Muscle of arm (tissue), 12 donors: ENCODE measurements around the gene FXYD3. TPM values are rescaled to one million over a fixed set of nuclear protein-coding genes. Genes with fewer than 3 reads are reported as not detected.

Source experiments
- DNase-seq: peaks from one replicate; pipeline ENCODE4 v3.0.0-alpha.2; 2013
- polyA plus RNA-seq, 12 donors: library from polyadenylated mRNA; unstranded; fragments of 120-200 nt; gene quantifications; one replicate each; pipeline ENCODE4 v1.2.1, GENCODE V29; 2013; ENCODE audit not compliant: insufficient read length in 12 of 12

Gene FXYD3
- polyA plus RNA-seq, 12 donors, result 0.26 to 316 (median 1.2) TPM; not detected in 2

DNA sequence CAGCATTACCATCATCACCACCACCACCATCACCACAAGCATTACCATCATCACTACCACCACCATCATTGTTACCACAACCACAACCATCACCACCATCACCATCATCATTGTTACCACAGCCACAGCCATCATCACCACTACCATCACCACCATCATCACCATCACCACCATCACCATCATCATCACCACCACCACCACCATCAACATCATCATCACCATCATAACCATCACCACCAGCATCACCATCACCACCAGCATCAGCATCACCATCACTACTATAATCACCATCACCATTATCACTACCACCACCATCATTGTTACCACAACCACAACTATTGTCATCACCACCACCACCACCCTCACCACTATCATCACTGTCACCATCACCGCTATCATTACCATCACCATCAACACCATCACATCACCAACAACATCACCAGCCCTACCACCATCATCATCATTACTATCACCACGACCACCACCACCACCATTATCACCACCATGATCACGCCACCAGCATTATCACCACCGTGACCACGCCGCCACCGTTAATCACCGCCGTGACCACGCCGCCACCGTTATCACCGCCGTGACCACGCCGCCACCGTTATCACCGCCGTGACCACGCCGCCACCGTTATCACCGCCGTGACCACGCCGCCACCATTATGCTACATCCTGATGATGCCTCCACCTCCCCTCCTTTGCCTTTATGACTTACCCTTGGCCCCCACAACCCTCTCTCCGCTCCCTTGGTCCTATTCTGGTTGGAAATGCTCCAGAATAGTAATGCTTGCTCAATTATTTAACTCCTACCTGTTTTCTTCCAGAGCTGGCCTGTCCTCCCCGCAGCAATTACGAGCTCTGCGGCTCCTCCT lies 10.0 kb upstream of the FXYD3 start:
- no peak for DNase-seq

DNA sequence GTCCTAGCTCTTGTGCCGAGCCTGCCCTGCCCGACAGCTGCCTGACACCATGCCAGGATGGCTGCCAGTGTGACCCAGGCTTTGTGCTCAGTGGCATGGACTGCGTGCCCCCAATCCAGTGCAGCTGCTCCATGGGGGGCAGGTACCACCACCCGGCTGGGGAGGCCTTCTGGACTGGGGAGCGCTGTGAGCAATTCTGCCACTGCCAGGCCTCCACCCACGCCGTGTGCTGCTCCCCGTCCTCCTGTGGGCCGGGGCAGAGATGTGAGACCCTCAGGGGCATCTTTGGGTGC lies 9.4 kb upstream of the FXYD3 start:
- no peak for DNase-seq

DNA sequence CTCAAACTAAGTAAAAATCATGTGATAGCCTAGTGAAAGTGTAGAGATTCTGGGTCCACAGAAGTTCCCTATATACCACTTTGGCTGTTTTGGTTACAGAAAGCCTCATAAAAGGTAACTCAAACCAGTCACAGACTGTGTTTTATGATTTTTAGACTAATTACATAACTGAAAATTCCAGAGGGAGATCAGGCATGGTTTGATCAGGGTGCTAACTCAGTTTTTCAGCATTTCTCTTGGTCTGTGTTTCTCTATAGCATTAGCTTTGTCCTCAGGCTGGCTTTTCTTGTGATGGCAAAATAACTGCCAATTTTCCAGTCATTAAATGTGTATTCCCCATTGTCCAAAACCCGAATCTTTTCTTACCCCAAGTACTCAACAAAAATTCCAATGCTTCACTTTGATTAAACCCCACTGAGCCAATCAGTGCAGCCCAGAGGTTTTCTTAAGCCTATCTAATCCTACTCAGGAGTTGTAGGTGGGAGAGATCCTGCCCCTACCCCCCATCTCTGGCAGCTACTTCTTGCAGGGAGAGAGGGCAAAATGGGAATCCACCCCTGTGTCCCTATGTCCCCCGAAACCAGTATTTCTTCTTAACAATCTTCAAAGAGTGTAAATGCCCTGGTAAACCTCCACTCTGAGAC lies 8.6 kb upstream of the FXYD3 start:
- DNase-seq, result no peak

DNA sequence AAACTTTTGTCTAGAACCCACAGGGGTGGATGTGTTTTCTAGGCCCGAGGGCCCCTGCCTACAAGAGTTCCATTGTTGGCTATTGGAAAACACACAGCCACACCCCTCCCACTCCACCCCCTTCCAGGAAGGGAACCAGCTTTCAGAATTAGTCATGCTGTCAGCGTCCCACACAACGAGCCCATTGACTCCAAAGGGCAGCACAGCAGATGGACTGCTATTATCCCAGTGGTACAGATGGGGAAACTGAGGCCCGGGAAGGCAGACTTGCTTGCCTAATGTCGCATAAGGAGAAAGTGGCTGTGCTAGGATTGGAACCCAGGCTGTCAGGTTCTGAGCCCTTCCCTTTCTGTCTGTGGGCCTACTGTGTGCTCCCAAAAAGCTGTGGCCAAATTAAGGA lies 8.1 kb upstream of the FXYD3 start:
- DNase-seq, result no peak

DNA sequence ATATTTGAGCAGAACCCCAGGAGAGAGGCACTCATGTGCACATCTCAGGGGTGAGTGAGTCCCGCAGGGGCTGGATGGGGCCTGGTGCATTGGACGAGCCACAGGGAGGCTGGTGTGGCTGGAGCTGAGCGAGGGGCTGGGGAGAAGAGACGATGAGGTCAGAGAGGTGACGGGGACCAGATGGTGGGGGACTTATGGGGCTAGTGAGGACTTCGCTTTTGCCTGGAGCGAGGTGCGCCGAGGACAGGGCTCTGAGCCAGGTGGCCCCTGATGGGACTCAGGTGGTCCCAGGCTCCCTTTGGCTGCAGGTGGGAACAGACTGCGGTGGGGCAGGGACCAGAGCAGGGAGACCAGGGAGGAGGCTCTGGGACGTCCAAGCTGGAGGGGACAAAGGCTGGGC lies 6.9 kb upstream of the FXYD3 start:
- DNase-seq, result no peak

DNA sequence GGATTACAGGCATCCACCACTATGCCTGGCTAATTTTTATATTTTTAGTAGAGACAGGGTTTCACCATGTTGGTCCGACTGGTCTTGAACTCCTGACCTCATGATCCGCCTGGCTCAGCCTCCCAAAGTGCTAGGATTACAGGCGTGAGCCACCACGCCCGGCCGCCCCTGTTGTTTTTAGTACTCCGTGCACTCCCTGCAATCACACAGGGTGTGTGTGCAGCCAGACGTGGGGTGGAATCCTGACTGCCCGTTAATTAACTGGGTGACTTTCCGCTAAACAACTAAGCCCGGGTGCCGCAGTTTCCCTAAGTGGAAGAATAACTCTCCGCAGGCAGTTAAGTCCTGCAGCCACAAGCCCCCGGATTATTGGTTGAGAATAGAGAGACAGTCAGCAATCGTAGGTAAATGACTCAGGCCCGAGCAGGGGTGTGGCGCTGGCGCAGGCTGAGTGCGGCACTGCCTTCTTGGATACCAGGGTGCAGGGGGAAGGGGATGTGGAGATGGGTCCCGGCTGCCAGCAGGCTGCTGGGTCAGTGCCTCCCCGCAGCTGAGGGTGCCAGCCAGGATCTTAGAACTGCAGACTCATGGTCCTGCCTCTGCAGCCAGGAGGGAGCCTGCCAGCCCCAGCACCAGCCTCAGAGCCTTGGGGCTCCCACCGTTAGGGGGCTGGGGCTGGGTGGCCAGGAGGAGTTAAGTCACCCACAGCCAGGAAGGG lies 6.1 kb upstream of the FXYD3 start:
- no peak for DNase-seq

DNA sequence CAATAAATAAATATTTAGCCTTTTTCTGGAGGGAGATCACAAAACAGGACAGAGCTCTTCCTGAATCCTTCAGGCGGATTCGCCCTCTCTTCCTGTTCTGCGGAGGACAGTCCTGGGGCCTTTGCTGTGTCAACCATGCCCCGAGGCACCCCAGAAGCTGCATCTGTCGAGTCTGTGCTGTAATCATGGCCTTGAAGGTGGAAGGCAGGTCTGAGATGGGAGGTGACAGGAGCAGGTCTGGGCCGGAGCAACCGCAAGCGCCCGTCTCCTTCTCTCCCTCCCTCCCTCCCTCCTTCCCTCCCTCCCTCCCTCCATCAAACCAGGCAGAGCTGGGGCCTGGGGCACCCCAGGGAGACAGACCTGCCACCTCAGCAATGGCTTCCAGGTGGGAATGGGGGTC lies 4.6 kb upstream of the FXYD3 start:
- no peak for DNase-seq

DNA sequence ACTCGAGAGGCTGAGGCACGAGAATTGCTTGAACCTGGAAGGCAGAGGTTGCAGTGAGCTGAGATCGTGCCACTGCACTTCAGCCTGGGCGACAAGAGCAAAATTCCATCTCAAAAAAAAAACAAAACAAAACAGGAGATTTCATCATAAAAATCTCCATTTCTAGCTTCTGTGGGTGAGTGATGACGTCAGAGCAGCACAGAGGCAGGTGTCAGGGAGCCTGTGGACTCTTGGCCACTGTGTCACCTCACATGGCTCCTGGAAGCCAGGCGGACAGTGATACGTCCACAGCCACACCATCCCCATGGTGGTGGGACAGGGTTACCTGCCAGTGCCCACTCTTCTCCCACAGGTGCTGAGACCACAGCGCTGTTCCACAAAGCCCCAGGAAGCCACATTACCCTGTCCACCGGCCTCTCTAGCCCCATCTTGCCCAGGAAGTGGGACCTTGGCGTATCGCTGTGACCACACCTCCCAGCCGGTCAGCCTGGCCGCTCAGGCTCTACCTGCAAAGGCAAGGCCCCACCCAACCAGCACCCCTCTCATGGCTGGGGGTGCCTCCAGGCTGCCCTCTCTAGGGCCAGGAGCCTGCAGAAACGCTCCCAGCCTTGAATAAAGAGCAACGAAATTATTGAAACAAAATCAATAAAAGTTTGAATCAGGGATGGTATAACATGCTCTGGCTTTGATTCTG lies 2.5 kb upstream of the FXYD3 start:
- no peak for DNase-seq

DNA sequence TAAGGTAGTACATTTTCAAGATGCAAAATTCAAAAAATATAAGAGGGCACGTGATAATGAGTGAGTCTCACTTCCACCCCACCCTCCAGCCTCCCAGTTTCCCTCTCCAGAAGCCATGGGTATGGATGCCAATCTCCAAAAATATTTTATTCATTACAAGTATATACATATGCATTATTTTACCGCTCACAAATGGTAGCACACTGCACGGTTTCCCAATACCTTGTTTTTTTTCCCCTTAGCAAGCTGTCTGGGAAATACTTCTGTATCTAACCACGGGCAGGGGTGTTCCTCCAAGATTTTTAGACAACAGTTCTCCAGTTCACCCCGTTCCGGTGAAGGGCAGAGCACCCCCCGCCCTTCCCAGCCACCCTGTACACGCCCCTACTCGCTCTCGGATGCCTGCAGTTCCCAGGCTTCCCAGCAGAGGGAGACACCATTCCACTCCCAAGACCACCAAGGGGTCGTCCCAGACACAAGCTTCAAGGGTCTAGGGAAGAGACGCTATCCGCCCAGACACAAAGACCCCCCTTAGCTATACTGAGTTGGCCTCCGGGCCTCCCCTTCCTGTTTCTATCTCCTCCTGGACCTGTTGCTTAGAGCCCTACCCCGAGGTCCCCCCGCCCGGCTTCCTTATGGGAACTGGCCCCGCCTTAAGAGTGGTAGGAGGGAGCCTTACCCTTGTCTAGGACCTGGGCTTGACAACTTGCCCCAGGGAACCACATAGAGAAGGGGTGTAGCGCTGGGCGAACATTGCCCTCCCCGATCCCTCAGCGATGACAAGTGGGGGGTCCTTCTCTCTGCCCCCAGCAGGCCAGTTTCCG lies 1.1 kb upstream of the FXYD3 start:
- DNase-seq, result peak; percentile 83

DNA sequence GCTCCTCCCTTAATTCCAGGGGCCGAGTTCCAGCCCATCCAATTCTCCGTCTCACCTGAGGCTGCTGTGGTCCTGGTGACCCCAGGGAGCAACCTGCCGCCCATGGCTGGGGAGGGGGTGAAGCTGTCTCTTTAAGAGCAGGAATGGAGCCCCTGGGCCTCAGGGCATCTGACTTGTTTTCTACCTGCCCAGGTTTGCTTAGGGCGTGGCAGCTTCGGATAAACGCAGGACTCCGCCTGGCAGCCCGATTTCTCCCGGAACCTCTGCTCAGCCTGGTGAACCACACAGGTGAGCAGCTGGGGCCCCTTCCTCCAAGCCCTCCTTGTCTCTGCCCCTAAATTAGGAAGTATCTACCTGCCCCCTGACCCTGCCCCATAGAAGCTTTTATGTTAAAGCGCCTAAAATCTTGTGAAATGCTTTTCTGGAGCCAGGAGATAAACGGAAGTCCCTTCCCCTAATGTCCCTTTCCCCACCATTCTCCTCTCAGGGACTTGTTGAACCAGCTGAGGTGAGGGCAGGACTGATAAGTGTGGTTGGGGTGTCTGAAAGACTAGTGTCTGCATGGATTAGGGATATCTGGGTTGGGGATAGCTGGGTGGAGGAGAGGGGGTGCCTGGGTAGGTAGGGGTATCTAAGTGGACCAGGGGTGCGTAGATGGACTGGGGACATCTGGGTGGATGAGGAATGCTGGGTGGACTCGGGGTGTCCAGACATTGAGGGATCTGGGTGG lies 614 bp downstream of the FXYD3 start:
- no peak for DNase-seq

DNA sequence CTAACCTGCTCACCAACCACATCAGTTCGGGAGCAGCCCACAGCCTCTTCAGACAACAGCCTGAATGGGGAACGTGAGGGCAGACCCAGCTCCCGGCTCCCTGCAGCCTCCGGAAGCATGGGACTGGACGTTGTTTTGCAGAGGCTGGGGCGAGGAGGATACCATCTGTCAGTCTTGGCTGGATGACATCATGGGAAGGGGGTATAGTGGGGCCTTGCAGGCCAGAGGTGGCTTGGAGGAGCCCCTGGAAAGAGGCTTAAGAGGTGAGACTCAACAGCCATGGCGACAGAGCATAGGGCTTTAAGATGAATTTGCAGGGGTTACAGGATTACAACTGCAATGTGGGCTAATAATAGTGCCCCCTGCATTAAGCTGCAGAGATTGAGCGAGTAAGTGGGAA lies 1.5 kb downstream of the FXYD3 start:
- no peak for DNase-seq

DNA sequence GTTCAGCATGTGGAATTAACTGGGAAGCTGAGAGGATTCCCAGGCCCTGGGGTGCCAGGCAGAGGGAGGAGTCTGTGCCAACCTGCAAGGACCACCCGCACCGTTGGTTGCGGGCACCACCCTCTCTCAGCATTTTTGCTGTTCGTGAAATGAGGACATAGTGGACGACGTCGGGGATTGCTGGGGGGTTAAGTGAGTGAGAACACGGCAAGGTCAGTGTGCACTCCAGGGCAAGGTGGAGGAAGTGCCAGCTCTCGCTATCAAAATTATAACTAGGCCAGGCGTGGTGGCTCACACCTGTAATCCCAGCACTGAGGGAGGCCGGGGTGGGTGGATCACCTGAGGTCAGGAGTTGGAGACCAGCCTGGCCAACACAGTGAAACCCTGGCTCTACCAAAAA lies 2.2 kb downstream of the FXYD3 start:
- no peak for DNase-seq

DNA sequence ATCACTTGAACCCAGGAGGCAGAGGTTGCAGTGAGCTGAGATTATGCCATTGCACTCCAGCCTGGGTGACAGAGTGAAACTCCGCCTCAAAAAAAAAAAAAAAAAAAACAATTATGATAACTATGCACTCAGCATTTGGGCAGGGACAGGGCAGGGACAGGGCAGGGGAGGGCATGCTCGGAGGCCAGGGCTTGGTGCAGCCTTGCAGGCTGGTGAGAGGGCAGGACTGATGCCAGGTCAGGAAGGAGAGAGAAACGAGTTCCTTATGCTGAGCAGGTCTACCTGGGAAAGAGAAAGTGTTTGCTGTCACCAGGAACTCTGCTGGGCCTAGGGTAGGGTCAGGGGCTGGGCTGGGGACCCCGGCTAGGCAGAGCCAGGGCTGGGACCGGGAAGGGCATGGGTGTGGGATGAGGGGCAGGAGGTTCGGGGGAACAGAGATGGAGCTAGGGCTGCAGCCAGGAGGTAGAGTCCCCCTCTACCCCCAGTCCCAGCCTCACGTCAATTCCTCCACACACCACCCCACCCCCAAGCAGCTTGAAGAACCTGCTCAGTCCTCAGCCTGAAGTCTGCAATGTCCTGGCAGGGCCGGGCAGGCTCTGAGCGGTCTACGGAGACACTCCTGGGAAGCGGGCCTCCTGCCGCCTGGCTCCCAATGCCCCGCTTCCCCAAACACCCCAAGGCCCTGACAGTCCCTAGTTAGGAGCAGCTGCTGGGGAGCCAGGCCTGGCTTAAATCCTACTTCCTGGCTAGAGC lies 2.8 kb downstream of the FXYD3 start:
- DNase-seq, result no peak

DNA sequence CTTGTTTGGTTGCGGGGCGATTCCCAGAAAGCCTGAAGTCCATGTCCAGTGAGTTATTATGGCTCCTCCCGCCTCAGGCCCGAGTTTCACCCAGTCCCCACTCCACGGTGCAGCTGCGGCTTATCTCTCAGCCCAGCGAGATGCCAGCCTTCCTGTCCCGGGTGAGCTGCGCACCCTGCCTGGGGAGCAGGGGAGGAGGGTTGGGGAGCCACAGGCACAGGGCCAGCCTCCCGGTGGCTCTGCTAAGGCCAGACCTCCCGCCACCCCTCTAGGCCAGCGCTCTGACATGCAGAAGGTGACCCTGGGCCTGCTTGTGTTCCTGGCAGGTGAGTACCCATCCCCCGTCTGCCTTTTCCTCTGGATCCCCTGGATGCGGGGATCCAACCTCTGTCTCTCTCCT lies 3.5 kb downstream of the FXYD3 start:
- no peak for DNase-seq

DNA sequence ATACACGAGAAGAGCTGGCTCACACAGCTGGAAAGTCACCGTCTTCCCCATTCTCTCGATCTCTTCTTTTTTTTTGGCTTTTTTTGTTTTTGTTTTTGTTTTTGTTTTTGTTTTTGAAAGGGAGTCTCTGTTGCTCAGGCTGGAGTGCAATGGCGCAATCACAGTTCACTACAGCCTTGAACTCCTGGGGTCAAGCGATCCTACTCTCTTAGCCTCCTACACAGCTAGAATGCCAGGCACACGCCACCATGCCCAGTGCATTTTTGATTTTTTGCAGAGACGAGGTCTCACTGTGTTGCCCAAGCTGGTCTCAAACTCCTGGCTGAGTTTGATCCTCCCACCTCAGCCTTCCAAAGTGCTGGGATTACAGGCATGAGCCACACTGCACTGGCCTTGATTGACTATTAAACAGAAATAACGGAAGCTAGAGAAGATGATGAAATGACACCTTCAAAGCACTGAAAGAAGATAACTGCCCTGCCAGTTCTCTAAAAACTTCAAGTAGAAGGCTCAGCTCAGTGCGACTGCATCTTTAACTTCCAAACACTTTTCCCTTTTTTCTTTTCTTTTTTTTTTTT lies 4.0 kb downstream of the FXYD3 start:
- DNase-seq, result no peak

DNA sequence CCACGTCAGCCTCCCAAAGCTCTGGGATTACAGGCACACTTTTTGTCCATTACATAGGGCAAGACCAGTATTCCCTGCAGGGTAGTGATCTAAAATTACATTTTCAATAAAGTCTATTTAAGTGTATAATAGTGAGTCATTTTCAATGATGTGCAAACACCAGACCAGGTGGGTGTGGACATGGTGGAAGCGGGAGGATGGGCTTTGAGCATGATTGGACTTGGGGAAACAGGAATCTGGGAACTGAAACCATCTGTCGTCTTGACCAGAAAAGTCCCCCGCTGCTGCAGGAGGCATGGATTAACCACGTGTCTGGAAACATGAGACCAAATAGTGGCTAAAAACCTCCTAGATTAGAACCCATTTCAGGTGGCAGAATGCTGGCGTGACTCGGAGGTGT lies 4.9 kb downstream of the FXYD3 start:
- DNase-seq, result no peak

DNA sequence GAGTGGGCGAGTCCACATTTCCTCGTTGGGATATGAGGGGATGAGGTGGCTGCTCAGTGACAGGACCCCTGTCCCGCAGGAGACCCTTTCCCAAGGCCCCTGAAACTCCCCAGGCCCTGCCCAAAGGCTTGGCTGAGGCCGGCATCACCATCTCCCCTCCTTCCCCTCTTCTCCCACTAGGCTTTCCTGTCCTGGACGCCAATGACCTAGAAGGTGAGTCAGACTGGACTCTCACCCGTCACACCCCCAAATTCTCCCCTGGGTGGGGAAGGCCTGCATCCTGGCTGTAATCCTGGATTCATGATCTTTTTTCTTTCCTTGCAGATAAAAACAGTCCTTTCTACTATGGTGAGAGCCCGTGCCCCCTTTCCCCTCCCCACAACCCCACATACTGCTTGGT lies 5.3 kb downstream of the FXYD3 start:
- DNase-seq, result no peak

DNA sequence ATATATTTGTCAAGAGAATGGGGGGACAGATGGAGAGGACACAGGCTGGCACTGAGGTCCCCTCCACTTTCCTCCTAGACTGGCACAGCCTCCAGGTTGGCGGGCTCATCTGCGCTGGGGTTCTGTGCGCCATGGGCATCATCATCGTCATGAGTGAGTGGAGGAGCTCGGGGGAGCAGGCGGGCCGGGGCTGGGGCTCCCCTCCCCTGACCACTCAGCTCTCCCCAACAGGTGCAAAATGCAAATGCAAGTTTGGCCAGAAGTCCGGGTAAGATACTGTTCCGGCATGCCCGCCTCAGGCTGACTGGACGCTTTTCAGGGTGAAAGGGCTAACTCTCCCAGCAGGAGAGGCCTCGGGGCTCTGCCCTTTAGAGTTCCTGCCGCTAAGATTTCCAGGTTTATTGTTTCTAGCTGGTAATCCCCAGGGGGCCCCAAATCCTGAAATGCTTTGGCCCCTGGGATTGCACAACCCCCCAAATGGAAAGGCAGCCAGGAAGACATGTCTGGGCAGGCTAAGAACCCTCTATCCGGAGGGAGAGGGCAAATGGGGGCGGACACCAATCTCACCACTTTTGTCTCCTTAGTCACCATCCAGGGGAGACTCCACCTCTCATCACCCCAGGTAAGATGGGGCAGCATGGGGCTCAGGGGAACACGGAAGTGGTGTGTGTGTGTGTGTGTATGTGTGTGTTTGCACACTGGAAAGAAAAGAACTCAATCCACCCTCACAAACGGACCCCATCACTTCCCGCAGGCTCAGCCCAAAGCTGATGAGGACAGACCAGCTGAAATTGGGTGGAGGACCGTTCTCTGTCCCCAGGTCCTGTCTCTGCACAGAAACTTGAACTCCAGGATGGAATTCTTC lies 7.3 kb downstream of the FXYD3 start:
- no peak for DNase-seq

DNA sequence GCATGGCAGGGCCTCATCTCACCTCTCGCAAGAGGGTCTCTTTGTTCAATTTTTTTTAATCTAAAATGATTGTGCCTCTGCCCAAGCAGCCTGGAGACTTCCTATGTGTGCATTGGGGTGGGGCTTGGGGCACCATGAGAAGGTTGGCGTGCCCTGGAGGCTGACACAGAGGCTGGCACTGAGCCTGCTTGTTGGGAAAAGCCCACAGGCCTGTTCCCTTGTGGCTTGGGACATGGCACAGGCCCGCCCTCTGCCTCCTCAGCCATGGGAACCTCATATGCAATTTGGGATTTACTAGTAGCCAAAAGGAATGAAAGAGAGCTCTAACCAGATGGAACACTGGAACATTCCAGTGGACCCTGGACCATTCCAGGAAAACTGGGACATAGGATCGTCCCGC lies 8.0 kb downstream of the FXYD3 start:
- no peak for DNase-seq
